ENCODE measurements around the gene CDKN2AIP. TPM values are rescaled to one million over a fixed set of nuclear protein-coding genes. Genes with fewer than 3 reads are reported as not detected.

The CDKN2AIP gene
- total and polyA plus RNA-seq, 4 donors = 7.2 to 15.1 (median 11.0) TPM

DNA sequence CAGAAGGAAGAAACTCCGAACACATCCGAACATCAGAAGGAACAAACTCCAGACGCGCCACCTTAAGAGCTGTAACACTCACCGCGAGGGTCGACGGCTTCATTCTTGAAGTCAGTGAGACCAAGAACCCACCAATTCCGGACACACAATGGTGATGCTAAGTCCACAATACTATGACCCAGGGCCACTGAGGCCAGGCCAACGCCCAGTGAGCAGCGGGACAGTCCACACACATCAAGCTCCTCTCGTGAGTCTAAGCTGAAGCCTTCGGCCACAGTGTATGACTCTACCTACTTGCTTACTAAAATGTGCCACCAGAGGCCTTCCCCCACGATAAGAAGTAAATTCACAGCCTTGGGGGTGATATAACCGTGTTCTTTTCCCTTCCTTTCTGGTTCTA, 10.2 kb upstream of the CDKN2AIP start:
- Histone ChIP-seq H3K9me3 (ENCODE audit: control insufficient read depth in 4 of 4, low read length in 3 of 4) (no peaks in the 10 kb centered on the region), H3K27me3 (ENCODE audit: control insufficient read depth in 4 of 4, insufficient read depth in 4 of 4, low read length in 3 of 4) (no peaks in the 10 kb centered on the region), H3K4me3 (ENCODE audit: low read depth in 1 of 3, low read length in 3 of 3) (no peak overlapping the region), H3K4me1 (ENCODE audit: control insufficient read depth in 4 of 4, insufficient read depth in 4 of 4, low read length in 3 of 4) (no peaks in the 10 kb centered on the region), H3K9ac (ENCODE audit: low read depth in 1 of 2, low read length in 2 of 2) (no peak overlapping the region), H3K36me3 (ENCODE audit: control insufficient read depth in 4 of 4, insufficient read depth in 3 of 4, low read depth in 1 of 4, low read length in 3 of 4) (no peaks in the 10 kb centered on the region), H3K27ac (ENCODE audit: low read depth in 1 of 2, low read length in 2 of 2) (no peak overlapping the region)
- no peak for DNase-seq (ENCODE audit: low spot score)
- WGBS = 89% methylated on average over 15 of the region's 15 CpGs
- TF ChIP-seq JUND (IDR thresholded peaks at IDR 0.05) = no peak
- TF ChIP-seq RAD21 (IDR thresholded peaks at IDR 0.05) = no peak
- no peak for TF ChIP-seq RXRA (IDR thresholded peaks at IDR 0.05)
- no peak for TF ChIP-seq HNF4A (conservative IDR thresholded peaks at IDR 0.05)
- no peak for TF ChIP-seq TAF1 (conservative IDR thresholded peaks at IDR 0.05)
- TF ChIP-seq, protein P1, sequence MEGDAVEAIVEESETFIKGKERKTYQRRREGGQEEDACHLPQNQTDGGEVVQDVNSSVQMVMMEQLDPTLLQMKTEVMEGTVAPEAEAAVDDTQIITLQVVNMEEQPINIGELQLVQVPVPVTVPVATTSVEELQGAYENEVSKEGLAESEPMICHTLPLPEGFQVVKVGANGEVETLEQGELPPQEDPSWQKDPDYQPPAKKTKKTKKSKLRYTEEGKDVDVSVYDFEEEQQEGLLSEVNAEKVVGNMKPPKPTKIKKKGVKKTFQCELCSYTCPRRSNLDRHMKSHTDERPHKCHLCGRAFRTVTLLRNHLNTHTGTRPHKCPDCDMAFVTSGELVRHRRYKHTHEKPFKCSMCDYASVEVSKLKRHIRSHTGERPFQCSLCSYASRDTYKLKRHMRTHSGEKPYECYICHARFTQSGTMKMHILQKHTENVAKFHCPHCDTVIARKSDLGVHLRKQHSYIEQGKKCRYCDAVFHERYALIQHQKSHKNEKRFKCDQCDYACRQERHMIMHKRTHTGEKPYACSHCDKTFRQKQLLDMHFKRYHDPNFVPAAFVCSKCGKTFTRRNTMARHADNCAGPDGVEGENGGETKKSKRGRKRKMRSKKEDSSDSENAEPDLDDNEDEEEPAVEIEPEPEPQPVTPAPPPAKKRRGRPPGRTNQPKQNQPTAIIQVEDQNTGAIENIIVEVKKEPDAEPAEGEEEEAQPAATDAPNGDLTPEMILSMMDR (IDR thresholded peaks at IDR 0.05; ENCODE audit: low read depth, low read length, missing input control) = no peak
- TF ChIP-seq EGR1 (IDR thresholded peaks at IDR 0.05; ENCODE audit: low read depth in 2 of 2) = no peak
- TF ChIP-seq FOXA1 (IDR thresholded peaks at IDR 0.05) = no peak
- TF ChIP-seq NR2F2 (IDR thresholded peaks at IDR 0.05) = no peak
- TF ChIP-seq, protein P2, sequence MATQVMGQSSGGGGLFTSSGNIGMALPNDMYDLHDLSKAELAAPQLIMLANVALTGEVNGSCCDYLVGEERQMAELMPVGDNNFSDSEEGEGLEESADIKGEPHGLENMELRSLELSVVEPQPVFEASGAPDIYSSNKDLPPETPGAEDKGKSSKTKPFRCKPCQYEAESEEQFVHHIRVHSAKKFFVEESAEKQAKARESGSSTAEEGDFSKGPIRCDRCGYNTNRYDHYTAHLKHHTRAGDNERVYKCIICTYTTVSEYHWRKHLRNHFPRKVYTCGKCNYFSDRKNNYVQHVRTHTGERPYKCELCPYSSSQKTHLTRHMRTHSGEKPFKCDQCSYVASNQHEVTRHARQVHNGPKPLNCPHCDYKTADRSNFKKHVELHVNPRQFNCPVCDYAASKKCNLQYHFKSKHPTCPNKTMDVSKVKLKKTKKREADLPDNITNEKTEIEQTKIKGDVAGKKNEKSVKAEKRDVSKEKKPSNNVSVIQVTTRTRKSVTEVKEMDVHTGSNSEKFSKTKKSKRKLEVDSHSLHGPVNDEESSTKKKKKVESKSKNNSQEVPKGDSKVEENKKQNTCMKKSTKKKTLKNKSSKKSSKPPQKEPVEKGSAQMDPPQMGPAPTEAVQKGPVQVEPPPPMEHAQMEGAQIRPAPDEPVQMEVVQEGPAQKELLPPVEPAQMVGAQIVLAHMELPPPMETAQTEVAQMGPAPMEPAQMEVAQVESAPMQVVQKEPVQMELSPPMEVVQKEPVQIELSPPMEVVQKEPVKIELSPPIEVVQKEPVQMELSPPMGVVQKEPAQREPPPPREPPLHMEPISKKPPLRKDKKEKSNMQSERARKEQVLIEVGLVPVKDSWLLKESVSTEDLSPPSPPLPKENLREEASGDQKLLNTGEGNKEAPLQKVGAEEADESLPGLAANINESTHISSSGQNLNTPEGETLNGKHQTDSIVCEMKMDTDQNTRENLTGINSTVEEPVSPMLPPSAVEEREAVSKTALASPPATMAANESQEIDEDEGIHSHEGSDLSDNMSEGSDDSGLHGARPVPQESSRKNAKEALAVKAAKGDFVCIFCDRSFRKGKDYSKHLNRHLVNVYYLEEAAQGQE (IDR thresholded peaks at IDR 0.05) = no peak

DNA sequence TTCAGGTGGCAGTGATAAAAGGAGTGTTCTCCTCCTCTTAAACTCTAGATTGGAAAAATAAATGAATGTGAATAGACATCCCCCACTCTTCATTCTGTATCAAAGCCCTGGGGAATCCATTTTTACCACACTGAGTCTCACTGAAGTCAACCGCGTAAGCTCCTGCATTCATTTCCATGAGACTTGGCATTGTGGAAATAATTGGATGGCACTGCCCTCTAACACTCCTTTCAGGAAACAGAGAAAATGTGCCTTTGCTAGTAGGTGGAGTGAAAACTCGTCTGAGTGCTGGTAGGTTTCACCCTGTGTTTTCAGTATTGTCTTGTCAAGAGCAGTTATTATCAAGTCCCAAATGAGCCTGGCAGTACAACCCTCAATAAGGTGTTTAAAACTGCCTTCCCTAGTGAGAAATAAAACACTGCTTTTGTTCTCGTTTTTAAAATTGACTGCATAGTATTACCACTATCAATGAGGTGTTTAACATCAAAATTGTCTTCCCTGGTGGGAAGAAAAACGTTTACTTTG, 9.7 kb upstream of the CDKN2AIP start:
- TF ChIP-seq FOXA2 (IDR thresholded peaks at IDR 0.05) (no peak), JUND (IDR thresholded peaks at IDR 0.05) (no peak), ZBTB33 (IDR thresholded peaks at IDR 0.05) (no peak), HNF4G (IDR thresholded peaks at IDR 0.05) (no peak), EGR1 (IDR thresholded peaks at IDR 0.05; ENCODE audit: low read depth in 2 of 2) (no peak), RXRA (IDR thresholded peaks at IDR 0.05) (no peak), YY1 (IDR thresholded peaks at IDR 0.05) (no peak), RAD21 (IDR thresholded peaks at IDR 0.05) (no peak), HNF4A (conservative IDR thresholded peaks at IDR 0.05) (no peak), GABPA (IDR thresholded peaks at IDR 0.05 in 1 of 2, conservative IDR thresholded peaks at IDR 0.05 in 1 of 2) (no peak)
- TF ChIP-seq, protein P1 (IDR thresholded peaks at IDR 0.05; ENCODE audit: low read depth, low read length, missing input control) = no peak
- Histone ChIP-seq H3K27me3 (ENCODE audit: control insufficient read depth in 4 of 4, insufficient read depth in 4 of 4, low read length in 3 of 4) (no peaks in the 10 kb centered on the region), H3K9ac (ENCODE audit: low read depth in 1 of 2, low read length in 2 of 2) (no peak overlapping the region), H3K27ac (ENCODE audit: low read depth in 1 of 2, low read length in 2 of 2) (no peak overlapping the region), H3K4me1 (ENCODE audit: control insufficient read depth in 4 of 4, insufficient read depth in 4 of 4, low read length in 3 of 4) (no peaks in the 10 kb centered on the region), H3K4me3 (ENCODE audit: low read depth in 1 of 3, low read length in 3 of 3) (no peak overlapping the region), H3K9me3 (ENCODE audit: control insufficient read depth in 4 of 4, low read length in 3 of 4) (no peaks in the 10 kb centered on the region), H3K36me3 (ENCODE audit: control insufficient read depth in 4 of 4, insufficient read depth in 3 of 4, low read depth in 1 of 4, low read length in 3 of 4) (no peaks in the 10 kb centered on the region)
- DNase-seq (ENCODE audit: low spot score) = no peak
- 62% methylated on average over 5 of the region's 5 CpGs for WGBS
